GM11168 (cell line): ENCODE measurements around the gene PRKN.

Experiments
- in situ Hi-C: fragments of 300-500 bp; cut with MboI; formaldehyde crosslinking; loops from one replicate; pipeline ENCODE4 v1.12.0; 2022; ENCODE audit warnings: low sequenced_read_pairs; ENCODE audit not compliant: unreplicated experiment

The PRKN gene

GRCh38 chr6:162625846-162626540 is 101.6 kb downstream of the PRKN start:
- in situ Hi-C loops: no loop called here

DNA sequence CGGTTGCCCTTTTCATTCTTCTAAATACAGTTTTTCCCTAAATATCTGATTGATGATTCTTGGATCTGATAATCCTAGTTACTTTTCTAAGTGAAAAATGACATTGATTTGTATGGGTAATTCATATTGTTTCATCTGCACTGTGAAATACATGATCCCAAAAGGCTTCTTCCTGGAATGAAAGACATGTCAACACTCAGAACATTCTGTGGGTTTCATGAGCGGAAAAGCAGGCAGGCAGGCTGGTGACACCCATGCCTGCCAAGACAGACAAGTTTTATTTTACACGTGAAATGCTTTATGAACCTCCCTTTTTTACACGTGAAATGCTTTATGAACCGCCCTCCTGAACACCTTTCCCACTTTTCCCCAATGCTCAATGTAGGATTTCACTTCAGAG is 105.0 kb downstream of the PRKN start:
- in situ Hi-C loops: no loop called here

- in situ Hi-C loops: no loop called here
These were observed 106.3 kb downstream of the PRKN start for GRCh38 chr6:162621246-162621645.

GRCh38 chr6:162620073-162620472 is 107.5 kb downstream of the PRKN start:
- in situ Hi-C loops: no loop called here

- in situ Hi-C loops: no loop called here
These were observed 109.0 kb downstream of the PRKN start for GRCh38 chr6:162618448-162619002.

DNA sequence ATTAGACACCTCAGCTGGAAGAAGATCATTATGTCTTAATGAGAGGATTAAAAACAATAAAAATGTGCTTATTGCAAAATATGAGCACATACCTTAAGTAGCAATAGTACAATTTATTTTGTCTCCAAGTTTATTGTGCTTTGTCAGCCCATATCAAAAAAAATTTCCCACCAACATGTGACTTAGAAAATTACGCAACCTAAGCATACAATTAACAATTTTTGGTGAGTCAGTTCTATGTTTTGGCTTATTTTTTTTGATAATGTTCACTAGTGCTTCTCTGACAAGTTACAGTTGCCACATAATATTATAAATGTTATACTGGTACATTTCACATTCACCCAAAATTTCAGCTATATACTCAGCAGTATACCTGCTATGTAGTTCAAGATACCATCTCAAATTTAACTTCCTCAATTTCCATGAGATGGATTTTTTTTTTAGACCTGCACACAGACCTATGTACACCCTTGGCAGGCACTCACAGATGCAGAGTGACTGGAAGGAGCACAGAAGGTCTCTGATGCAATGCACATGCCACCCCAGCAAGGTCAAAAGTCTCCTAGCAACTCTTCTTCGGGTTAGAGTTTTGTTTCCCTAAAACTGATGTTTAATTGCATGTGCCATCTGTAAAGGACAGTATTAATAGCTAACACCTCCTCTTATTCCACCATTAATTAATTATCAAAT is 112.4 kb downstream of the PRKN start:
- in situ Hi-C loops: no loop called here

GRCh38 chr6:162613310-162613709 is 114.3 kb downstream of the PRKN start:
- in situ Hi-C loops: no loop called here

GRCh38 chr6:162612613-162613012 is 115.0 kb downstream of the PRKN start:
- in situ Hi-C loops: no loop called here

- in situ Hi-C loops: no loop called here
These were observed 117.2 kb downstream of the PRKN start for GRCh38 chr6:162610351-162610750.

GRCh38 chr6:162605881-162606280 is 121.7 kb downstream of the PRKN start:
- in situ Hi-C loops: no loop called here

GRCh38 chr6:162603231-162604015 is 124.1 kb downstream of the PRKN start:
- in situ Hi-C loops: no loop called here

DNA sequence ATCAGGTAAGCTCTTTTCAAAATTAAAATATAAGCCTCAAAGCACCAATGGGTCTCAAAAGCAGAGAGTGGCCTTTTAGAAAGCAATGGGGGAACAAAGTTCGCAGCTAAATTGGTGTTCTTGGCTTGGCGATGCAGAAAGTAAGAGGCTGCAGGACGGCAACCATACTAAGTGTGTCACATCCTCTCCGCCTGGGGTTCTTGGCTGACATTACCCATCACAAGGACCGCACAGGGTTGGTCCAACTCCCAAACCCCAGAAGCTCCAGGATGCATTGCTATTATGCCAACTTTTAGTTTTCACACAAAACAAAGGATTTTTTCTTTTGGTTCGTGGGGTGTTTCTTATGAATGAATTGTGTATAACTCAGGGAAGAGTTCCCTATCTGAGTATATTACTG is 124.8 kb downstream of the PRKN start:
- in situ Hi-C loops: no loop called here

DNA sequence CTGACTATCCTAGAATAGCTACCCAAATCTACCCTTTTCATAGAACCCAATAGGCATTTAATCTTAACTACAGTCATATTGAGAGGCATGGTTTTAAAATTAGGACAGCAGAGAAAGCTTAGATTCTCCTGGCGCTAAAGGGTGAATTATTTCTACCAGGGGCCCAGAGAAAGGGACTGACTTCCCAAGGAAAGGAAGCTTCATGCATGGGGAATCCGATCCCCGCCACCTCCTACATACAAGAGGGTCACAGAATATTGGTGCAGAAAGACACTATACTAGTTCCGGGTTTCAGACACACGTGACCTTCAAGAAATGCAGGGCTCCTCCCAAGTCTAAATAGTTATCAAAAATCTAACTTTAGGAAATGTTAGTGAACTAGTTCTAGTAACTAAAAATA is 130.9 kb downstream of the PRKN start:
- in situ Hi-C loops: no loop called here

DNA sequence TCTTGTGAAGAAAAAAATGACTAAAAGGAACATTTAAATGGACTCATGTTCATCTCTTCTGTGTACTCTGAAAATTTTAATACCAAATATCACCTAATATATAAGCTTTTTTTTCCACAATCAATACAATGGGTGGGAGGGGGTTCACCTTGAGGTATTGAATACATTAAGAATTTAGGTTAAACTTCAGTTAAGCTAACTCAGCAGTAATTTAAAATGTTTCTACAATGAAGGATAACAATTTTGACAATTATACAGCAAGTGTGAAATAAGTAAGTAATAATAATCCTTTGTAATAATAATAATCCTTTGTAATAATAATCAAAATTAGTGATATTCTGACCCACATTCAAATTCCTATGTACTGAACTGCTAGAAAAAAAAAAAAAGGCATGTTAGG is 136.0 kb downstream of the PRKN start:
- in situ Hi-C loops: no loop called here

DNA sequence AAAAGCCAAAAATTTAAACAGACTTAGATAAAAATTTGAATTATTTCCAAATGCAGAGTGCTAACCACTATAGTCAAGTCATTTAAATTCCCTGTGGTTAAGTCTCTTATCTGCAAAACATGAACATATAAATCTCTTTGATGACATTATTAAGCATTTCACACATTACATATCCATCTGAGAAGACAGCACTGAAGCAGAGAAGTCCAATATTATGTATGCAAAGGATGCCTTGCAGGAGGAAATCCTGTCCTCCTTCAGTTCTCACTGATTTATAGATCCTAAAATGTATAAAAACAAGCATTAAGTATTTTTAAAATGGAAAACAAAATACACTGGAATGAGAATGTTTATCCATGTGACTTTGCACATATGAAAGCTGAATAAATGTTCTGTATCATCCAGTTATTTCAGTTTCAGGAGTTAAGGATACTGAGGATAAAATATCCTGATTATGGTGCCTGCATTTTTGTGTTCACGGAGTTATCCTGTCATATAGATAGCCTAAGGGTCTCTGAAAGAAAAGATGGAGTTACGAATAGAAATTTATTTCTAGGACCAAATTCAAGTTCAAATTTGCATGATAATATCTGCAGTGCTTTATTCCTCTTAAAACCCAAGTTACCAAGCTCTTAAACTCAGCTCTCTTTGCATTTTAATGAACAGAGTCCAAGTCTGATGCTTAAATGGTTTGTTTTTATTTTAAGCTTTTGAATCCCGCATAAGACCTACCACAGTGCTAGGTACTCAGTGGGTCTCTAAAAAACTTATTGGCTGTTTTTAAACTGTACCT is 145.4 kb downstream of the PRKN start:
- in situ Hi-C loops: no loop called here

GRCh38 chr6:162580619-162581018 is 146.9 kb downstream of the PRKN start:
- in situ Hi-C loops: no loop called here

GRCh38 chr6:162576016-162576415 is 151.6 kb downstream of the PRKN start:
- in situ Hi-C loops: no loop called here

- in situ Hi-C loops: no loop called here
These were observed 155.3 kb downstream of the PRKN start for GRCh38 chr6:162572240-162572639.

DNA sequence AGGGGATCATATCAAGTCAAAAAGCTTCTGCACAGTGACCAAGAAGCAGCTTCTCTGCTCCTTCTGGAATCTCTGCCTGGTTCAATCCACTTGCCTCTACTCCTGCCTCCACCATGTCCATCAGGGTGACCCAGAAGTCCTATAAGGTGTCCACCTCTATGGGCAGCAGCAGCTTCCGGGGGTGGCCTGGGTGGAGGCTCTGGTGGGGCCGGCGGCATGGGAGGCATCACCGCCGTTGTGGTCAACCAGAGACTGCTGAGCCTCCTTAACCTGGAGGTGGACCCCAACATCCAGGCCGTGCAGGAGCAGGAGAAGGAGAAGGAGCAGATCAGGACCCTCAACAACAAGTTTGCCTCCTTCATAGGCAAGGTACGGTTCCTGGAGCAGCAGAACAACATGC is 159.3 kb downstream of the PRKN start:
- in situ Hi-C loops: no loop called here

GRCh38 chr6:162562041-162562440 is 165.5 kb downstream of the PRKN start:
- in situ Hi-C loops: no loop called here
